H1 (cell line): Measurements from ENCODE around the gene WDR59. TPM values are rescaled to one million over a fixed set of nuclear protein-coding genes. Genes with fewer than 3 reads are reported as not detected.

Experiments
- CTCF ChIA-PET: fragments of 300-600 bp; sonication (Branson Sonifier 250); formaldehyde crosslinking; loops from one replicate; lab custom pipeline; 2021; ENCODE audit not compliant: partially characterized antibody; lab: Charles Lee
- POLR2A ChIA-PET: fragments of 300-600 bp; sonication (Branson Sonifier 250); formaldehyde crosslinking; loops from one replicate; lab custom pipeline; 2021; ENCODE audit warnings: inconsistent platforms; ENCODE audit not compliant: partially characterized antibody; lab: Charles Lee
- DNase-seq, 2 experiments: peaks; one replicate each; pipeline versions ENCODE4 v3.0.0 to v3.0.0-alpha.2; 2010 to 2022; ENCODE audit warnings: low spot score in 2 of 2, low read depth in 1 of 2, mixed read lengths in 1 of 2
- FAIRE-seq: peaks from 2 replicates; lab custom pipeline; 2011; peaks lifted over from hg19 to GRCh38; lab: Jason Lieb, UNC
- H2AFZ ChIP-seq: 2 replicates; pipeline ENCODE4 v1.8.1; 2012; ENCODE audit warnings: low read length, inconsistent platforms
- H2AK5ac ChIP-seq: 2 replicates; pipeline ENCODE4 v1.6.1; 2013; ENCODE audit warnings: low read depth, low read length
- H2BK120ac ChIP-seq: replicated peaks from 2 replicates; pipeline ENCODE3; 2013; ENCODE audit warnings: low read depth, low read length, inconsistent platforms
- H2BK12ac ChIP-seq: 2 replicates; pipeline ENCODE4 v1.6.1; 2013; ENCODE audit warnings: low read depth, low read length
- H2BK15ac ChIP-seq: 2 replicates; pipeline ENCODE4 v1.6.1; 2013; ENCODE audit warnings: low read length
- H2BK20ac ChIP-seq: 2 replicates; pipeline ENCODE4 v1.6.1; 2013; ENCODE audit warnings: low read length
- H2BK5ac ChIP-seq: 2 replicates; pipeline ENCODE4 v1.6.1; 2013; ENCODE audit warnings: low read depth, low read length
- H3K14ac ChIP-seq: 2 replicates; pipeline ENCODE4 v1.6.1; 2013; ENCODE audit warnings: inconsistent platforms; ENCODE audit not compliant: insufficient read length
- H3K18ac ChIP-seq: 2 replicates; pipeline ENCODE4 v1.6.1; 2013; ENCODE audit warnings: low read length; ENCODE audit errors: extremely low read depth
- H3K23ac ChIP-seq: 2 replicates; pipeline ENCODE4 v1.6.1; 2013; ENCODE audit warnings: inconsistent platforms; ENCODE audit not compliant: insufficient read length
- H3K23me2 ChIP-seq: 2 replicates; pipeline ENCODE4 v1.6.1; 2013; ENCODE audit warnings: low read depth, low read length
- H3K27ac ChIP-seq: 2 replicates; pipeline ENCODE4 v1.6.1; 2011; ENCODE audit warnings: low read depth, low read length, inconsistent platforms
- H3K27me3 ChIP-seq, 4 experiments: replicated peaks in 1 of 4; 1 replicate in 1 of 4; 2 replicates in 3 of 4; pipeline versions ENCODE4 v1.6.1 to v1.8.1; 2011 to 2013; ENCODE audit warnings: low read length in 3 of 4, mild to moderate bottlenecking in 3 of 4, inconsistent platforms in 2 of 4, mixed read lengths in 2 of 4, moderate library complexity in 1 of 4; ENCODE audit not compliant: control insufficient read depth in 3 of 4, insufficient read depth in 3 of 4; ENCODE audit errors: extremely low read depth in 1 of 4
- H3K36me3 ChIP-seq, 4 experiments: 2 replicates each; pipeline versions ENCODE4 v1.6.1 to v1.8.1; 2011 to 2013; ENCODE audit warnings: mild to moderate bottlenecking in 4 of 4, low read length in 3 of 4, moderate library complexity in 2 of 4, control low read depth in 1 of 4, inconsistent platforms in 1 of 4; ENCODE audit not compliant: insufficient read depth in 4 of 4, control insufficient read depth in 2 of 4
- H3K4ac ChIP-seq: replicated peaks from 2 replicates; pipeline ENCODE3; 2013; ENCODE audit warnings: low read length, low read depth, mixed read lengths, inconsistent platforms; ENCODE audit not compliant: insufficient read length
- H3K4me1 ChIP-seq, 4 experiments: replicated peaks in 1 of 4; 1 replicate in 1 of 4; 2 replicates in 3 of 4; pipeline versions ENCODE4 v1.6.1 to v1.8.1; 2011 to 2013; ENCODE audit warnings: low read length in 3 of 4, inconsistent platforms in 2 of 4, mixed read lengths in 1 of 4; ENCODE audit not compliant: insufficient read depth in 4 of 4, control insufficient read depth in 3 of 4
- H3K4me2 ChIP-seq, 2 experiments: 2 replicates each; pipeline versions ENCODE4 v1.6.1 to v1.8.1; 2011 to 2013; ENCODE audit warnings: low read depth in 2 of 2, low read length in 2 of 2, control low read depth in 1 of 2, inconsistent platforms in 1 of 2, mild to moderate bottlenecking in 1 of 2; ENCODE audit not compliant: insufficient read depth in 1 of 2
- H3K4me3 ChIP-seq, 4 experiments: fragments of 200-600, 300-600 bp in 1 of 4; sonication (generic), shearing (Covaris generic), sonication (Bioruptor Twin) in 1 of 4; 2 replicates each; pipeline versions ENCODE4 v1.5.1 to v1.8.1; 2011 to 2016; ENCODE audit warnings: low read length in 4 of 4, low read depth in 3 of 4, control low read depth in 2 of 4, inconsistent platforms in 2 of 4, mild to moderate bottlenecking in 2 of 4, mixed read lengths in 1 of 4, moderate library complexity in 1 of 4; ENCODE audit not compliant: insufficient read depth in 2 of 4; ENCODE audit errors: extremely low read depth in 1 of 4
- H3K56ac ChIP-seq: replicated peaks from 2 replicates; pipeline ENCODE3; 2013; ENCODE audit warnings: low read depth, mild to moderate bottlenecking, mixed read lengths, low read length, inconsistent platforms; ENCODE audit not compliant: insufficient read length
- H3K79me1 ChIP-seq: 2 replicates; pipeline ENCODE4 v1.6.1; 2013; ENCODE audit warnings: low read depth, low read length, control low read depth
- H3K79me2 ChIP-seq, 2 experiments: 2 replicates each; pipeline versions ENCODE4 v1.6.1 to v1.8.1; 2012 to 2013; ENCODE audit warnings: low read length in 2 of 2, mild to moderate bottlenecking in 2 of 2, inconsistent platforms in 1 of 2; ENCODE audit not compliant: insufficient read depth in 2 of 2, control insufficient read depth in 1 of 2
- H3K9ac ChIP-seq, 4 experiments: replicated peaks in 1 of 4; 1 replicate in 1 of 4; 2 replicates in 3 of 4; pipeline versions ENCODE4 v1.6.1 to v1.8.1; 2011 to 2013; ENCODE audit warnings: low read depth in 3 of 4, low read length in 3 of 4, control low read depth in 2 of 4, mild to moderate bottlenecking in 2 of 4, moderate library complexity in 2 of 4, inconsistent platforms in 1 of 4; ENCODE audit errors: extremely low read depth in 1 of 4
- H3K9me3 ChIP-seq, 2 experiments: 2 replicates each; pipeline versions ENCODE4 v1.6.1 to v1.8.1; 2012 to 2013; ENCODE audit warnings: mild to moderate bottlenecking in 2 of 2, moderate library complexity in 2 of 2, control low read depth in 1 of 2, inconsistent platforms in 1 of 2, low read depth in 1 of 2, low read length in 1 of 2, mixed read lengths in 1 of 2; ENCODE audit not compliant: insufficient read depth in 2 of 2
- H4K20me1 ChIP-seq, 2 experiments: replicated peaks in 1 of 2; 2 replicates each; pipeline versions ENCODE3 to v1.8.1; 2011 to 2013; ENCODE audit warnings: inconsistent platforms in 2 of 2, low read length in 2 of 2, mild to moderate bottlenecking in 1 of 2; ENCODE audit not compliant: insufficient read depth in 2 of 2, control insufficient read depth in 1 of 2
- H4K5ac ChIP-seq: 2 replicates; pipeline ENCODE4 v1.6.1; 2013; ENCODE audit warnings: low read length, low read depth, mixed read lengths, inconsistent platforms; ENCODE audit not compliant: insufficient read length
- H4K8ac ChIP-seq: 2 replicates; pipeline ENCODE4 v1.8.0; 2013; ENCODE audit warnings: mild to moderate bottlenecking, moderate library complexity, low read length, inconsistent platforms; ENCODE audit not compliant: insufficient read depth; ENCODE audit errors: extremely low read depth
- H4K91ac ChIP-seq: replicated peaks from 2 replicates; pipeline ENCODE3; 2013; ENCODE audit warnings: low read length, mixed read lengths, inconsistent platforms; ENCODE audit not compliant: insufficient read length
- BRCA1 ChIP-seq: IDR thresholded peaks from 2 replicates; pipeline ENCODE4 v1.6.1; 2012; ENCODE audit warnings: low read depth, low read length, improper control_type of control experiment
- CREB1 ChIP-seq: IDR thresholded peaks from 2 replicates; pipeline ENCODE4 v1.6.1; 2012; ENCODE audit warnings: inconsistent platforms
- POU5F1 ChIP-seq: IDR thresholded peaks from 2 replicates; pipeline ENCODE4 v1.6.1; 2011; ENCODE audit warnings: low read depth, mild to moderate bottlenecking, low read length, moderate library complexity
- SP4 ChIP-seq: IDR thresholded peaks from 2 replicates; pipeline ENCODE4 v1.6.1; 2012; ENCODE audit warnings: low read length, inconsistent platforms
- TAF7 ChIP-seq: optimal IDR thresholded peaks from 2 replicates; pipeline ENCODE3; 2011; ENCODE audit warnings: low read depth, mild to moderate bottlenecking, inconsistent platforms, low read length, moderate library complexity, borderline replicate concordance
- TEAD4 ChIP-seq: IDR thresholded peaks from 2 replicates; pipeline ENCODE4 v1.6.1; 2012; ENCODE audit warnings: low read depth, low read length, inconsistent platforms, mixed read lengths
- WGBS, 2 experiments: shearing (Covaris generic) in 1 of 2; methylation state at CpG; one replicate each; pipeline versions ENCODE4 v1.1.6 to v1.1.7; 2013 to 2015; ENCODE audit warnings: low lambda C conversion rate in 2 of 2, mixed read lengths in 2 of 2, inconsistent platforms in 1 of 2, low coverage in 1 of 2, missing lambda C conversion rate in 1 of 2; ENCODE audit not compliant: insufficient replicate concordance in 2 of 2, insufficient coverage in 1 of 2, insufficient read length in 1 of 2; ENCODE audit errors: extremely low coverage in 1 of 2, missing lambda C conversion rate in 1 of 2; 5-methylcytosine and 5-hydroxymethylcytosine counted together
- polyA plus RNA-seq, 7 experiments: library from polyadenylated mRNA; depleted of rRNA in 3 of 7; stranded (reverse) in 5 of 7; unstranded in 2 of 7; fragments of >200 nt in 5 of 7; fragments of 200-250 nt in 2 of 7; gene quantifications; 1 replicate in 5 of 7; 2 replicates in 1 of 7; 4 replicates in 1 of 7; pipeline versions ENCODE4 v1.2.1 to v1.2.3, GENCODE V29; 2011 to 2013; ENCODE audit warnings: missing spikeins in 2 of 7, mixed read lengths in 2 of 7
- total RNA-seq: library from RNA; stranded (reverse); fragmentation: NEBNext Ultra II Directional; extraction: Animal tissue kit (Norgen Biotek cat#: 25700); gene quantifications from 2 replicates; pipeline ENCODE4 v1.2.1, GENCODE V29; 2021

The WDR59 gene
- total and polyA plus RNA-seq, 2 of the 8 experiments (the other 6 are each of a cell fraction or from before 2014, with no cell fraction given): 84.2 to 124 TPM

- DNase-seq: no peak
- WGBS, 2 experiments: 85% methylated on average over 6 of the region's 6 CpGs; no CpG with 5 or more reads in 1 of the 2 experiments
- Histone ChIP-seq H3K23me2 (no peaks in the 10 kb centered on the region), H4K5ac (no peak overlapping the region), H3K79me1 (no peaks in the 10 kb centered on the region; the same call in 1 of the 2 replicates), H4K20me1 (no peaks in the 10 kb centered on the region), H4K8ac (no peak overlapping the region), H3K9ac (no peak overlapping the region), H3K27ac (no peak overlapping the region), H4K91ac (no peak overlapping the region), H3K79me2 (no peaks in the 10 kb centered on the region), H2BK120ac (no peak overlapping the region), H3K9me3 (no peaks in the 10 kb centered on the region), H2BK12ac (no peak overlapping the region), H3K4me3 (no peak overlapping the region), H3K14ac (no peak overlapping the region), H3K56ac (no peak overlapping the region), H2AFZ (no peak overlapping the region), H2BK15ac (no peak overlapping the region), H3K4ac (no peak overlapping the region), H2AK5ac (no peak overlapping the region), H3K27me3 (no peaks in the 10 kb centered on the region), H2BK5ac (no peak overlapping the region), H3K4me1 (no peaks in the 10 kb centered on the region), H2BK20ac (no peak overlapping the region), H3K36me3 (no peaks in the 10 kb centered on the region), H3K18ac (no peak overlapping the region), H3K23ac (no peak overlapping the region), H3K4me2 (no peak overlapping the region)
- CTCF ChIA-PET: interaction anchor here (0.7 to 1.5 kb wide), 3 partner anchors 20 to 25 kb away, joined by 4 to 6 read pairs (median 4); no protein-coding TSS in a partner anchor
- FAIRE-seq: no peak
- POLR2A ChIA-PET: interaction anchor here (0.6 kb wide), 1 partner anchor 94 kb away, joined by 3 read pairs; no protein-coding TSS in a partner anchor
- no peak for TF ChIP-seq CREB1
- no peak for TF ChIP-seq POU5F1
- TF ChIP-seq BRCA1: no peak
- TF ChIP-seq TEAD4: no peak
- TF ChIP-seq TAF7: no peak
- no peak for TF ChIP-seq SP4
Measured at GRCh38 chr16:74842413-74842812, 142.5 kb downstream of the WDR59 start.
